ENCODE measurements around the gene MYO18A.

MYO18A gene

GRCh38 chr17:29178750-29179231 is 1.4 kb downstream of the MYO18A start:
- TF ChIP-seq CTCF (IDR thresholded peaks at IDR 0.05; ENCODE audit: extremely low read depth, missing control alignments): no peak
- peak; percentile 43 for DNase-seq (ENCODE audit: low spot score)

- no peak for TF ChIP-seq CTCF (IDR thresholded peaks at IDR 0.05; ENCODE audit: extremely low read depth, missing control alignments)
- DNase-seq (ENCODE audit: low spot score): no peak
Observed at GRCh38 chr17:29177871-29178749, 2.1 kb downstream of the MYO18A start.

- TF ChIP-seq CTCF (IDR thresholded peaks at IDR 0.05; ENCODE audit: extremely low read depth, missing control alignments): no peak
- no peak for DNase-seq (ENCODE audit: low spot score)
Observed at GRCh38 chr17:29177541-29177870, 2.7 kb downstream of the MYO18A start.

GRCh38 chr17:29176558-29177351 is 3.4 kb downstream of the MYO18A start:
- no peak for TF ChIP-seq CTCF (IDR thresholded peaks at IDR 0.05; ENCODE audit: extremely low read depth, missing control alignments)
- peak; percentile 87 for DNase-seq (ENCODE audit: low spot score)

- no peak for DNase-seq (ENCODE audit: low spot score)
- no peak for TF ChIP-seq CTCF (IDR thresholded peaks at IDR 0.05; ENCODE audit: extremely low read depth, missing control alignments)
Observed at GRCh38 chr17:29175349-29175748, 4.8 kb downstream of the MYO18A start.

- DNase-seq (ENCODE audit: low spot score): no peak
- no peak for TF ChIP-seq CTCF (IDR thresholded peaks at IDR 0.05; ENCODE audit: extremely low read depth, missing control alignments)
Observed at GRCh38 chr17:29172589-29172988, 7.6 kb downstream of the MYO18A start.

- no peak for DNase-seq (ENCODE audit: low spot score)
- no peak for TF ChIP-seq CTCF (IDR thresholded peaks at IDR 0.05; ENCODE audit: extremely low read depth, missing control alignments)
Observed at GRCh38 chr17:29170682-29171081, 9.5 kb downstream of the MYO18A start.
